Right ventricle myocardium inferior (tissue), 1 donor: ENCODE data around the gene C3orf85. TPM values are rescaled to one million over a fixed set of nuclear protein-coding genes. Genes with fewer than 3 reads are reported as not detected.
A peak's percentile ranks its signal among the peaks of the same experiment; 100 is the strongest.

Experiments
- ATAC-seq: fragments of 200-7000 bp; cut with Tn5 transposase; one replicate; pipeline ENCODE4 v1.9.1; 2020; ENCODE audit warnings: mild to moderate bottlenecking, moderate library complexity
- DNase-seq: peaks from one replicate; pipeline ENCODE4 v3.0.0; 2021; ENCODE audit errors: missing footprints
- intact Hi-C: fragments of 100-400 bp; cut with DNase I; formaldehyde crosslinking; loops from one replicate; pipeline ENCODE4 v1.11.0; 2022
- total RNA-seq: library from RNA; stranded (reverse); fragmentation: NEBNext Ultra II Directional; extraction: Animal tissue kit (Norgen Biotek cat#: 25700); gene quantifications from one replicate; pipeline ENCODE4 v1.2.1, GENCODE V29; 2021
- donor health status: DM: no; HTN: yes; CAD: no; lungs with severe emphysema.

The C3orf85 gene
- total RNA-seq, 1 donor from 2014 or later, result not detected

DNA sequence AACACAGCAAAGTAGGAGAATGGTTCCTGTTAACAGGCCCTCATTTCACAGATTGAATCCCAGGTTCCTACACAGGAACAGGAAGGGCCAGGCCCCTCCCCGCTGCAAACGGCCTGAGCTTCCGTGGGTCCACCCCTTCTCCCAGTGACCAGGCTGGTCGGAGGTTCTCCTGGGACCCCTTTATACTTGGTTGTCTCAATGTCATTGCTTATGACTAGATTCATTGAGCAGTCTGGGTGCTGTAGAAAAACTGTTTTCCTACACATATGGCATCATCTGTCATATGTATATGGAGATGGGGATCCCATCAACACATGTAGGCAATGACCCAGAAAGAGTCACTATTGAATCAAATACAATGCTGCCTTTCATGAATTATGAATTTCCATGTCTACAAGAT lies 3.8 kb downstream of the C3orf85 start:
- DNase-seq (no peak), ATAC-seq (no peak)
- intact Hi-C loops, result no loop called here

DNA sequence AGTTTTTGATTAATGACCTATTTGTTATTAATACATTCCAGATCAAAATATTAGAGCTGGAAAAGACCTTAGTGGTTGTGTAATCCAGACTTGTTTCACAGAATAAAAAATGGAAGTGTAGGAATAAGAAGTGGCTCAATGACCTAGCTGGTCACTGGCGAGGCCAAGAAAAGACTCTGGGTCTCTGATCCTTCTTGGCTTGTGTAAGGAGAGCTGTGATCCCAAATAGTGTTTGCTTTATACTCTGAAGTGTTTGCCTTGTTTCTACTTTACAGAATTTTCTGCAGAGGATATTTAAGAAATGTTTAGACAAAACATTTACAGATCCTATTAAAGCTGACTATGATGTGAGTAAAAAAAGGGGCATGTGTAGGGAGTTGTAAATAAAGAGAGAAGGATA lies 7.1 kb downstream of the C3orf85 start:
- intact Hi-C loops, result no loop called here
- ATAC-seq, result no peak
- DNase-seq, result no peak

DNA sequence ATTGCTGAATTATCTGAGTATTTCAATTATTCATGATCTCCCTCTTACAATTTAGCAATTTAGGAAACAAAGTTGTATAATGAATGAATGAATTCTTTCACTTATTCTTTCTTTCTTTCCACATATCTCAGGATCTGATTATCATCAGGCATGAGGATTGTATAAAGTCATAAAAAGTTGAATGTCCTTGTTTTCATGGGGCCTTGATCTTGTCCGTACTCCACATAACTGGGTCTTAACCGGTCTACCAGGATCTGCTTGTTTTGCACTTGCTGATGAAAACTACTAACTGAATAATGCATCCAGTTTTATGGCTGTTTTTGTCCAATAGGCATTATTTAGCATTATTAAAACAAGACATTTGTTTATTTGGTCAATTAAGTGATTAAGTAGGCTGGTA lies 12.6 kb downstream of the C3orf85 start:
- intact Hi-C loops, result no loop called here
- DNase-seq, result no peak
- ATAC-seq, result no peak

DNA sequence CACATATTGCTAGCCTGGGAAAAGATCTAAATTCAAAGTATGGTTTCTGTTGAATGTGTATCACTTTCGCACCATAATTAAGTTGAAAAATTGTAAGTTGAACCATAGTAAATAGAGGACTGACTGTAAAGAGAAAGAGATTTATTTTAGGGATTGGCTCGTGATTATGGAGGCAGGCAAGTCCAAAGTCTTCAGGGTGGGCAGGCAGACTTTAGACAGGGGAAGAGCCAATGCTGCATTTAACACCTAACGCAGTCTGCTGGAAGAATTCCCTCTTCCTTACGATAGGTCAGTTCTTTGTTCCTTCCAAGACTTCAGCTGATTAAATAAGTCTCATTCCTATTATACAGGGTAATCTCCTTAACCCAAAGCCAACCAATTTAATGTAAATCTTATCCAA lies 15.8 kb downstream of the C3orf85 start:
- intact Hi-C loops, result no loop called here
- DNase-seq (no peak), ATAC-seq (no peak)

DNA sequence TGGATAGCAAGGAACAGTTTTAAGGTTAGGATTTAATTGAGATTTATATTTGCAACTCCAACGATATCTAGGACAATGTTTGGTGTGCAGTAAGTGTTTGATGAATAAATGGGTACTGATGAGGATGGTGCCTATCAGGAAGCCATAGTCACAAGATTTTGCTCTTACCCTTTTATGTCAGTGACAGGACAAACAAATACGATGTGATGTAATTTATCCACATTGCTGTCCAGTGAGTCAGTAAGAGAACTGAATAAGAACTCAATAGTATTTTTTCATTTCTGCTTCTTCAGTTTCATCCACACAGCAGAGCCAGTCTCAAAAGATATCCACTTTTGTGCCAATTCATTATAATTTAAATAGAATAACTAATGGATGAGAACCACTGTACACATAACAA lies 18.5 kb downstream of the C3orf85 start:
- no peak for DNase-seq
- intact Hi-C loops, result no loop called here
- no peak for ATAC-seq

DNA sequence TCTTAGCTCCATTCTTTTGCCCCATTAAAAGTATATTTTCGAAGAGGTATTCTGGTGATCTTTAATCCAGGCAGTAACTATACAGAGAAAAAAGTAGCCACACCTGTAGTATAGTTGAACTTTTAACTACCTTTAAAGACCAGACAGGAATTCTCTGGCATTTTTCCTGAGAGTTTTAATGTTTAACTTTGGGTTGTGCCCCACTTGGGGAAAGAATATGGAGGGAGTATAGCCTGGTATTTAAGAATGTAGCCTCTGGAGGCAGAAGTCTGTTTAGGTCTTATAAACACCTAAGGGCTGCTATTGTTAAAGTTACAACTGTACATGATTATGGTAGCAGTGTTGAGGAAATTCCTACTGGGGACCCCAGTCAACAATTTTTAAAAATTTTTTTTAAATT lies 19.3 kb downstream of the C3orf85 start:
- intact Hi-C loops, result no loop called here
- DNase-seq (no peak), ATAC-seq (no peak)

DNA sequence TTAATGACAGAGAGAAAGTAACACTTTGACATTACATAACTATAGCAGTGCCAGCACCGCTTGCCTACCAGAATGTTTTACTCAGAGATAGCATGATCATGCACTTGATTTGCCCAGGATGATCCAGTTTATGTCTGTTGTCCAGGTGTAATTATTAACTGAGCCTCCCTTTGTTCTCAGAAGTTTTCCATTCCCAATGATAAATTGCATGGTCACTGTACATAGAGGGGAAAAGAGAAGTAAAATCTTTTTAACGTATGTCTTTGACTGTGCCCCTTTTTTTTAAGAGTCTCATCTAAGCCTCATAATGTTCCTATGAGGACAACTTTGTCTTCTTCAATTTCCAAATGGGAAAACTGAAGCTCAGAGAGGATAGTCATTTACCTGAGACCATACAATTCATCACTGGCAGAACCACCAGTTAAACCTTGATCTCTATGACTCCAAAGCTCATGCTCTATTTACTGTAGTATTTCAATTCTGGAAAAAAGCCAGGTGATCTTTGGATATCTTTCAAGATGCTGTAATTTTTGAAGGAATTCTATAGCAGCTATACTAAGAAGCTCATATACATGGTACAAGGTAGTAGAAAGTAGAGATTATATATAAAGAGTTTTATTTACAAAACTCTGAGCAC lies 25.1 kb downstream of the C3orf85 start:
- no peak for DNase-seq
- no peak for ATAC-seq
- intact Hi-C loops, result no loop called here

DNA sequence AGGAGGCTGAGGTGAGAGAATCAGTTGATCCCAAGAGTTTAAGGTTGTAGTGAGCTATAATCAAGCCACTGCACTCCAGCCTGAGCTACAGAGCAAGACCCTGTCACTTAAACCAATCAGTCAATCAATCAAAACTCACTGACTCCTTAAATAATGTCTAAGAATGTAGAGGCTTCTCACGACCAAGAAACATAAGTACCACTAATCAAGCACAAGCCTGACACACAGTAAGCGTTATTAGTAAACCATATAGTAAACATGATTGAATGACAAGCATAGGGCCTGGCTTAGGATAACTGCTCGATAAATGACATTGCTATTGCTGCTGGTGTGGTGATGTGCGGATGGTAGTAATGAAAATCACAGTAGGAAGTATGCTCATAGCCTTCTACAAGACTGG lies 29.4 kb downstream of the C3orf85 start:
- DNase-seq, result no peak
- intact Hi-C loops, result no loop called here
- ATAC-seq, result no peak

DNA sequence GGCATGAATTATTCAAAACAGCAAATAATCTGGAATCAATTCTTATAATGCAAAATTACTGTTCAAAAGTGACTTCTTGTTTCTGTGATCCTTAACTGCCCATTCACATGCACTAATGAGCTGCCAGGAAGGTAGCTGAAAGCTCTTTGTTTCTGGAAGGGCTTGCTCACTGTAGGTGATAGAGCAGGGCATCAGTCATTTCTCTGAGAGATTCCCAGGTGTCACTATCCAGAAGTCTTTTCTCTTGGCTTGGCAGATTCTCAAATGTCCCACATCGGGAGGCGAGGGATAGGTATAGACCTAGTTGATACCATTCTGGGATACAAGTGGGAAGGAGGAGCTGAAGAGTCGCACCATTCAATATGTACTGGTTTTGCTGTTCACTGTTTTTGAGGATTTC lies 35.0 kb downstream of the C3orf85 start:
- no peak for DNase-seq
- intact Hi-C loops, result no loop called here
- ATAC-seq, result no peak

DNA sequence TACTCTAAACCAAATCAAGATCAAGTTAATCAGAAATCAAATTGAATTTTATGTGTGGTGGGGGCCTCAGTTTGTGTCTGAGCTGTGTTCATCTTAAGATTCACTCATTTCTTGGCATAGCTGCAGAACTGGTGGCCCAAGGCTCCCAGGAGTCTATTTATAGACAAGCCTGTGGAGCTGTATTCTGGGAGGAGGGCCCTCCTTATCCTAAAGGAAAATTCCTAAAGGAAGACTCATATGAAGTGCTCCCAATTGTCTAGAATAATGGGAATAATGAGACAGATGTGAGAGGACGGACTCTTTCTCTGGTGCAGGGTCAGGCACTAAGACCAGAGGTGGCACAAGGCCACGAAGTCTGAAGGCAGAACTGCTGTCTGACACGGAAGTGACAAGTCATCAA lies 38.9 kb downstream of the C3orf85 start:
- DNase-seq (no peak), ATAC-seq (no peak)
- intact Hi-C loops, result no loop called here

DNA sequence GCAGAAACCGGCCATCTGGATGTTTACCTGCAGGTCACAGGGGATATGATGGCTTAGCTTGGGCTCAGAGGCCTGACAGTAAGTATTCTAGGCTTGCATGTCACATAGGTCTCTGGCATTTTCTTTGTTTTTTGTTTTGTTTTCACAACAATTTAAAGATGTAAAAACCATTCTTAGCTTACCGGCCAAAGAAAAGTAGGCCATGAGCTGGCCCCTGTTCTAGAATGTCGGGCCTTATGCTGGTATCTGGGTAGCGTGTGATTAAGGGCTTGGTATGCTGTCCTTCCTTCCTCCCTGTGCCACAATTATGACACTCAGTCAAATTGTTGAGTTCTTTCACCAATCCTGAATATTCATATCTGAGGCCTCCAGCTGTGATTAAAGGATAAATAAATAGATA lies 40.2 kb downstream of the C3orf85 start:
- intact Hi-C loops, result no loop called here
- no peak for DNase-seq
- ATAC-seq, result no peak

DNA sequence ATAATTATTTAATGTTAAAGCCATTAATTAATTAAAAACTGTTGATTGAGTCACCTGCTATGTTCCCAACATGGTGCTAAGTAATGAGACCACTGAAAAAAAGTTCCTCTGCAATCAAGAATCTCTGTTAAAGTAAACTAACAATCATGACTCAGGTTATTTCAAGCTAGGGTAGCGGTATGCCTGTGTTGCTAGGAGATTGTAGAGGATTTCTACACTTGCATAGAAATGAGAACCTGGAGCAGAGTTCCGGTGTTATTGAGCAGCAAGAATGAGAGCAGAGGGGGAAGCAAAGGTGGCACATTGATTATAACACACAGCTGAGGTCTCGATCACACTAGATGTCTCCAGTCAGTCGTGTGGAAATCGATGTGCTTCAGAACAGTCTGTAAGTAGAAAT lies 41.4 kb downstream of the C3orf85 start:
- intact Hi-C loops, result no loop called here
- ATAC-seq (no peak), DNase-seq (no peak)

DNA sequence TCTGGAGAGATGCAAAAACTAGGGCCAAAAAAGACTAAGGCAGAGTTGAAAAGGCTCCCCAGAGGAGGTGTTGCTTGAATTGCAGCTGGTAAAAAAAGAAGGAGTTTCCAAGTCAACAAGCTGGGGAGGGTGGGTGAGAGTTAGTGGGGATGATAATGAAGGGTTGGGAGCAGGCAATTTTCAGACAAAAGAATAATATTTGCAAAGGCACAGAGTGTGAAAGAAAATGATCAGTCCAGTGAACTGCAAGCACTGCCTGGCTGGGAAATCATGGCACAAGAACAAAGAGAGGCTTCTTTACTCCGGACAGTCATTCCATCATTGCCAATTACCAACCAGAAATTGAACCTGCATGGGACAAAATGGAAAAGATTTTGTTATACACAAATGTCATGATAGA lies 42.2 kb downstream of the C3orf85 start:
- intact Hi-C loops, result no loop called here
- no peak for ATAC-seq
- DNase-seq, result no peak

DNA sequence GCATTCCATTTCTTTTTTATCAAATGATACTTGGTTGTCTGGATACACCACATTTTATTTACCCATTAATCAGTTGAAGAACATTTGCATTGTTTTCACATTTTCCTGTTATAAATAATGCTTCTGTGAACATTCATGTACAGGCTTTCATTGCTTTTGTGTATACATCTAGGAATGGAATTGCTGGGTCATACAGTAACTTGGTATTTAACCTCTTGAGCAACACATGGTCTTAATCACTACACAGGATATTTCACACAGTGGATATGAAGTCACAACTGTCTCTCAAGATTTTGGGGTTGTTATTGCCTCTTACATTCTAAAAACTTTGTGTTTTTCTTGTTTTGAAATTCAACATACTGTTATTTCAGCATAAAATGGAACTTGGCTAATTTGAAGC lies 48.2 kb downstream of the C3orf85 start:
- DNase-seq (no peak), ATAC-seq (no peak)
- intact Hi-C loops, result no loop called here

DNA sequence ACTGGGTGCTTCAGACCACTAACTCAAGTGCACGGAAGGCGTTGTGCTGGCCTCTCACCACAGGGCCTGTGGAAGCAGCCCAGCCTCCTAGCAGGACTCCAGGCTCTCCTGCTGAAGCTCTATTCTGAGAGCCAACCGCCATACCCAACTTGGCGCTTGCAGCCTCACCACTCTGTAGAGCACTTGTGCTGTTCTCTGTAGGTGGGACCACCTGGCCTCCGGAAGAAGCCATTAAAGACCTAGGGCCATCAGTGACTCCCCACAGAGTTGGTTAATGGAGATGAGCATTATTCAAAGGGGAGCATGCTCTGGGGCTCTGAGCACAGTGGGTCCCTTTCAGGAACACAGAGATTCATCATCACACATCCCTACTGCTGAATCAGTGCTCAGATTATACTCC lies 50.9 kb downstream of the C3orf85 start:
- no peak for DNase-seq
- peak; percentile 8 for ATAC-seq
- intact Hi-C loops, result no loop called here

DNA sequence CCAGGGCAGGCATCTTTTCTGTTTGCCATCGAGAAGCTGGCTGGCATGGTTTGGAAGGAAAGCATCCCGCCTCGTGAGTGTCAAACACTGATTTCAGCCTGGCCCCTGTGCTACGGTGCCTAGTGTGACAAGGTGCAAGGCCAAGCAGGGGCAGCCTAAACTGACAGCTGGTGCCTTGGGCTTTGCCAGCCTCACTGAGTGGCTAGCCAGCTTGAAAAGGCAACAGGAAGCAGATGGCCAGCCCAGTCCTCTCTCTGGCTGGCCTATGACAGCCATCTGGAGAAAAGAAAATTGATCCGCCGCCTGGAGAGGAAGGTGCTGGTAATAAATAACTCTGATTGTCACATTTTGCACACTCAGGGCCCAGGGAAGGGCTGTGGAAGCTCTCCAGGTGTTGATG lies 52.2 kb downstream of the C3orf85 start:
- DNase-seq (no peak), ATAC-seq (no peak)
- intact Hi-C loops, result no loop called here

DNA sequence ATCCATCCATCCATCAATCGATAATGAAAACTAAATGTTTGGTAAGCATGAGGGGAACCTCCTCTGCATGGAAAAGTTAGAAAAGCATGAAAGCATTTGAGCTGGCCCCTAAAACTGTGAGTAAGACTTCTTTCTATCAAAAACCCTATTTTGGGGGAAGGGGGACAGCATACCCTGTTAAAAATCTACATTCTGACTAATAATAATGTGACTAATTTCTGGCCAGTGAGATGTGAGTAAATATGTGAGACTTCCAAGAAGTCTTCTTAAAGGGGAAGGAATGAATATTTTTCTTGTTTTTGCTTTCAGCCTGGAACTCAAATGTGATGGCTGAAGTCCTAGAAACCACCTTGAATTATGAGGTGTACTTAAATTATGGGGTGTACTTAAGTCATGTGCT lies 54.9 kb downstream of the C3orf85 start:
- intact Hi-C loops, result no loop called here
- ATAC-seq, result no peak
- no peak for DNase-seq

DNA sequence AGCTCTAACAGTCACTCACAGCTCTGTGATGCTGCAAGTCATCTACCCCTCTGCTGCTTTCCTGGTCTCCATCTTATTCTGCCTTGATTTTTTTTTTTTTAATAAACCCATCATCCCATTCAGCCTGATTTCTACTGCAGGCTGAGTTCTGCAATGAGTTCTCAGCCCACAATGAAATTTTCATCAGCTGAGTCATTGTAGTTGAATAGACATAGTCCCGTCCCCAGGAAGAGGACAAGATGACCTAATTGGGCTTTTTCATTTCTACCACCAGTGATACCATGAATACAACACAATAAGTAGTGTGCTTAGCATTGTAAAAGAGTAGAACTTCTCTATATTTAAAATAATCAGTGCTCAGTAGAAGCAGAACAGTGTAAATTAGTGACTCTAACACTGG lies 59.3 kb downstream of the C3orf85 start:
- no peak for DNase-seq
- no peak for ATAC-seq
- intact Hi-C loops, result no loop called here
